OCI-M2 (cell line): Measurements from ENCODE around the gene TMEM59L.

ENCODE experiments used
- DNase-seq: peaks from one replicate; lab custom pipeline; 2025; ENCODE audit not compliant: unreplicated experiment; lab: John Stamatoyannopoulos, UW

The TMEM59L gene

DNA sequence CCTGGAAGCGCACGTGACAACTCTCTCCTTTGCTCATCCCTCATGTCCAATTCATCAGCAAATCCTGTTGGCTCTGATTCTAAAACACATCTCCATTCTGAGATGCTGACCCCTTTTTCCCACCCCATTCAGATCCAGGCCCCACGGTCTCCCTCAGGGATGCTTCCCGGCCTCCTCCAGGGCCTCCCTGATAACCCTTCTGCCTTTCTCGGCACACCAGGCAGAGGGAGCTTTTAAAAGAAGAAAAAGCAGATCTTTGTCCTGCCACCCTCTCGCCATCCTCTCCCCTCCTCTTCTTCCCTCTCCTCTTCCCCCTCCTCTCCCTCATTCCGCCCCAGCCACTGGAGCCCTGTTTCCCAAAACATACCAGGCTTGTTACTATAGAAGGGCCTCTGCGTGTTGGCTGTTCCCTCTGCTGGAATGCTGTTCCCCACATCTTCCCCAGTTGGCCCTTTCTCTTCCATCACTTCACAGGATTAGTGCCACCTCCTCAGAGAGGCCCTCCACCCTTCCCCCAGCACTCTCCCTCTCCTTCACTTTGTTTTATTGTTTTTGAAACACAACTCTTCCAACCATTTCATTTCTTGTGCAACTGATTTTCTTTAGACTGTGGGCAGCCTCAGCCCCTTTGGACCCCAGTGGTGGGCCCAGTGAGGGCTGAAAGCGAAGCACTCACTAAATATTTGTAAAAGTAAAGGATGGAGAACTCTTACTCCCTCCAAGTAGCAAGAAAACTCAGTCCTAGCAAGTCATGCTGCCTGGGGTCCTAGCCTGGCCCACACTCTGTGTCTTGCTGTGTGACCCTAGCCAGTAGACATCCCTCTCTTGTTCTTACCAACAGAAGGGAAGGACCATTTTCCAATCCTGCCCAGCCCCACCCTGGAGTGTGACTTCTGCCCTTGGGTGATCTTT, 3.6 kb upstream of the TMEM59L start:
- no peak for DNase-seq

GRCh38 chr19:18609717-18610051, 3.0 kb upstream of the TMEM59L start:
- DNase-seq = no peak

DNA sequence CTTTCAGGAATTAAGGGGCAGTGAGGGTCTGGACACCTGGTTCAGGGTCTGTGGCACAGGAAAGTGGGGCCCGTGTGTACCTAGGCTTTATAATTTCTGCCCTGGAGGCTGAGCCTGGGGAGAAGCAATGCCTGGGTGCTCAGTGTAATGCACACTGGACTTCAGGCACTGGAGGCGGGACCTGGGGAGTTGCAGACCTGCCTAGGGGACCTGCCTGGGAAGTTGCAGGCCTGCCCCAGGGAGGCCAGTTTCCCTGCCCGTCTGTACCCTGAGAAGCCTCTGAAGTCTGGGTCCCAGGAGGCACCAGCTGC, 2.5 kb upstream of the TMEM59L start:
- no peak for DNase-seq

DNA sequence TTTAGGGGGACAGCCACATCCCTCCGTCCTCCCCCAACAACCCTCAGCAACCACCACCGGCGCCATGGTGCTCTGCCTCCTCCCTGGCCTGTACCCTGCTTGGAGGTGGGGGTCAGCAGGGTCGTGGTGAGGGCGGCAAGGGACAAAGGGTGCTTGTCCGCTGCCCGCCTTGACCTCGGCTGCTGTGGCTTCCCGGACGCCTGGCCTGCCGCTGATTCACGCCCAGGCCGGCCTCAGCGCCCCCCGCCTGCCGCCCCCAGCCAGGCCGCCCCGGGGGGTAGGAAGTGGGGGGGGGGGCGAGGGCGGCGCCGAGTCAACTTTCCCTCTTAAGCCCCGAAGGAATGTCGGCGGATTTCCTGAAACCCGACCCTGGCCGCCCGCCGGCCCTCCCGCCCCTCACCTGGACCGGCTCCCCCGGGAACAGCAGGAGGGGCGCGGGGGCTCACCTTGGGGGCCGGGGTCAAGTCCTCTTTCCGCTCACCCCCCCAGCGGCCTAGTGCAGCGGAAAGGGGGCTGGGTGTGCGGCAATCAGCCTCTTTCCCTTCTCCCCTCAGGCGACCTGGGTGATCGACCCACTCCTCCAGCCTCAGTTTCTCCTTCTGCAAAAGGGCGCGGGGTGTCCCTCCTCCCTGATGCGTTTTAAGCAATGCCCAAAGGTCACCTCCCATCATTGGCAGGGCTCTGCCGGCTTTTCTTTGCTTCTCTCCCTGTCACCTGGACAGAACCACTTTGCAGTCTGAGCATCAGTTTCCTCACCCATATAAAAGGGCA, 1.9 kb upstream of the TMEM59L start:
- DNase-seq = no peak

DNA sequence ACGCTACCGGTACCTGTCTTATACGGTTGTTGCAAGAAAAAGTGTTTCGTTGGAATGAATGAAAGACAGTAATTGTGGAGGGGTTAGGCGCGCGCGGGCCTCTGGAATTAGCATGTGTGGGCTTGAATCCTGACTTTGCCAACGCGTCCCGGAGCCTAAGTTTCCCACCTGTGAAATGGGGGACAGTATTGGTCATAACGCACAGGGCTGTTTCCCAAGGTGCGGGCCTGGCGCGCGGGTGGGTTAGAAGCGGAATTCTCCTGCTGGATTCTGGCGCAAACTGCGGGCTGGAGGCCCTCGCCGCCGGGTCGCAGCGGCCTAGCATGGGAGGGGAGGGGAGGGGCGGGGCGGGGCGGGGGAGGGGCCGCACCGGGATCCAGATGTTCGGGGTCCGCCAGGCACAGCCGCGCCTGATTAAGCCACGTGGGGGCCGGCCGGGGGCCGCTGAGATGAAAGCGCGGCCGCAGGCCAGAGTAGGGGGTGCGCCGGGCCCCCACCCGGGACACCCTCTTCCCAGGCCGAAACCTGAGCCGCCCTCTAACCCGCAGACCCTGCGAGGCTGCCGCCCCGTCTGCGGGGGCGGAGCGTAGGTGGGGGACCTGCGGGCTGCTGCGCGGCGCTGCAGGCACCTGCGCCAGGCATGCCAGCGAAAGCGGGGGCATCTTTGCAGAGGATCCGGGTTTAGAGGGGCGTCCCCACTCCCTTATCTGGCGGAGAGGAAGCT, 1.2 kb upstream of the TMEM59L start:
- no peak for DNase-seq

GRCh38 chr19:18612051-18612771, 459 bp upstream of the TMEM59L start:
- no peak for DNase-seq

GRCh38 chr19:18613589-18614234, 1.0 kb downstream of the TMEM59L start:
- DNase-seq = no peak

DNA sequence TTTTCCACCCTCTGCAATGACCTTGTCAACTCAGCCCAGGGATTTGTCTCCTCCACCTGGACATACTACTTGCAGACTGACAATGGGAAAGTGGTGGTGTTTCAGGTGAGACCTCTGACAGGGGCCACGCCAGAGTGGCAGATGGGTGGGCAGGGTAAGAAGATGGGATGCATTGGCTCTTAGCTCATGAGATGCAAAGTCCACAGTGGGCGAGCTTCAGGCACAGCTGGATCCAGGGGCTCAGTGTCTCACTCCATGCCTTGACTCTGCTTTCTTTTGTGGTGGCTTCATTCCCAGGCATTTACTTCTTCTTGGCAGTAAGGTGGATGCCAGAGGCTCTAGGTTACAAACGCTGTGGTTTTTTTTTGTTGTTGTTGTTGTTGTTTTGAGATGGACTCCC, 3.4 kb downstream of the TMEM59L start:
- DNase-seq = no peak

GRCh38 chr19:18617562-18617961, 4.9 kb downstream of the TMEM59L start:
- no peak for DNase-seq

GRCh38 chr19:18618236-18618635, 5.6 kb downstream of the TMEM59L start:
- no peak for DNase-seq

DNA sequence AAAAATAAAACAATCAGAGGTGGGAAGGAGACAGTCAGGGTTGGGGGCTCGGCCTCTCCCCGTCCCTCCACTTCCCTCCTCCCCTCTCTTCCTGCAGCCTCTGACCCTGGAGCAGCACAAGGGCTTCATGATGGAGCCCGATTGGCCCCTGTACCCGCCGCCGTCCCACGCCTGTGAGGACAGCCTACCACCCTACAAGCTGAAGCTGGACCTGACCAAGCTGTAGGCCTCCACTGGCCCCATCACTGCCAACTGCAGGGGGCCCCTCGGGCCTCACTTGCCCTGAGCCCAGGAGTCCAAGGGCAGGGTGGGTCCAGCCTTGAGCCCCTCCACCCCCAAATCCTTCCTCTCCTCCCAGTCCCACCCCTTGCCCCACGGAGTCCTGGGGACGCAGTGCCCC, 7.6 kb downstream of the TMEM59L start:
- no peak for DNase-seq

DNA sequence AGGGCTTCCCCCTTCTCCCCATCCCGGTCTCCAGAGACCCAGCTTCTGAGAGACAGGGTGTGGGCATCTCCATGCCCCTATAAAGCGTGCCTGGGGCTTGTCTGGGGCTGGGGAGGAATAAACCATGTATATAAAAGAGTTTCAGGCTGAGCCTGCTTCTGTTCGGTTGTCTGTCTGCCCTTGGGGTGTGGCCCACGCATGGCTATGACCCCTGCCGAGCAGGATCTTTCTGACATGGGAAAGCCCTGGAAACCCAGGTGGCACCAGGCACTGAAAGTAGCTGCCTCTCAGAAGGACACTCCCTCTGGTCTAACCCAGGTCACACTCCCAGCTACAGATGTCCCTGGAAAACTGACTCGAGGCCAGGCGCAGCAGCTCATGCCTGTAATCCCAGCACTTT, 8.2 kb downstream of the TMEM59L start:
- DNase-seq = no peak

- DNase-seq = no peak
Measured at GRCh38 chr19:18626906-18627305, 14.2 kb downstream of the TMEM59L start.

GRCh38 chr19:18629166-18630088, 16.8 kb downstream of the TMEM59L start:
- DNase-seq = no peak

- DNase-seq = no peak
Measured at GRCh38 chr19:18633321-18633720, 20.7 kb downstream of the TMEM59L start.

- no peak for DNase-seq
Measured at GRCh38 chr19:18634612-18635297, 22.1 kb downstream of the TMEM59L start.

- DNase-seq = no peak
Measured at GRCh38 chr19:18635831-18636182, 23.1 kb downstream of the TMEM59L start.

GRCh38 chr19:18636183-18636968, 23.7 kb downstream of the TMEM59L start:
- DNase-seq = peak; percentile 95
